ENCODE data around the gene TCF3. TPM values are rescaled to one million over a fixed set of nuclear protein-coding genes. Genes with fewer than 3 reads are reported as not detected.
"Not testable (repeated sequence)": the region's sequence is repeated elsewhere in the genome, so short reads cannot be mapped to it uniquely, and the experiment has no call there.

The TCF3 gene
- total RNA-seq, 2 experiments from 2014 or later, result 518 to 811 TPM

GRCh38 chr19:1699998-1700732, 47.8 kb upstream of the TCF3 start:
- H3K27ac ChIP-seq (ENCODE audit: low read depth, low read length, poor library complexity, severe bottlenecking), result no peak overlapping the region
- H3K36me3 ChIP-seq (ENCODE audit: insufficient read depth, low read length), result no peaks in the 10 kb centered on the region
- no peaks in the 10 kb centered on the region for H4K20me1 ChIP-seq (ENCODE audit: insufficient read depth, low read length)
- TF ChIP-seq EZH2phosphoT487 (IDR thresholded peaks at IDR 0.05; ENCODE audit: borderline replicate concordance, low read depth, low read length), result no peak
- TF ChIP-seq, protein P1, sequence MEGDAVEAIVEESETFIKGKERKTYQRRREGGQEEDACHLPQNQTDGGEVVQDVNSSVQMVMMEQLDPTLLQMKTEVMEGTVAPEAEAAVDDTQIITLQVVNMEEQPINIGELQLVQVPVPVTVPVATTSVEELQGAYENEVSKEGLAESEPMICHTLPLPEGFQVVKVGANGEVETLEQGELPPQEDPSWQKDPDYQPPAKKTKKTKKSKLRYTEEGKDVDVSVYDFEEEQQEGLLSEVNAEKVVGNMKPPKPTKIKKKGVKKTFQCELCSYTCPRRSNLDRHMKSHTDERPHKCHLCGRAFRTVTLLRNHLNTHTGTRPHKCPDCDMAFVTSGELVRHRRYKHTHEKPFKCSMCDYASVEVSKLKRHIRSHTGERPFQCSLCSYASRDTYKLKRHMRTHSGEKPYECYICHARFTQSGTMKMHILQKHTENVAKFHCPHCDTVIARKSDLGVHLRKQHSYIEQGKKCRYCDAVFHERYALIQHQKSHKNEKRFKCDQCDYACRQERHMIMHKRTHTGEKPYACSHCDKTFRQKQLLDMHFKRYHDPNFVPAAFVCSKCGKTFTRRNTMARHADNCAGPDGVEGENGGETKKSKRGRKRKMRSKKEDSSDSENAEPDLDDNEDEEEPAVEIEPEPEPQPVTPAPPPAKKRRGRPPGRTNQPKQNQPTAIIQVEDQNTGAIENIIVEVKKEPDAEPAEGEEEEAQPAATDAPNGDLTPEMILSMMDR (conservative IDR thresholded peaks at IDR 0.05; ENCODE audit: low read length), result no peak
- H3K4me1 ChIP-seq (ENCODE audit: insufficient read depth, low read length, poor library complexity, severe bottlenecking), result no peaks in the 10 kb centered on the region
- no peak overlapping the region for H3K4me3 ChIP-seq (ENCODE audit: low read depth, low read length, poor library complexity, severe bottlenecking)
- DNase-seq (ENCODE audit: low spot score), result no peak
- POLR2A ChIA-PET, result no interaction called here
- no TSS peak for BruUV-seq (replicated peaks)
- H3K9me2 ChIP-seq (ENCODE audit: insufficient read depth, low read length), result no peaks in the 10 kb centered on the region
- H3K9me3 ChIP-seq (ENCODE audit: low read length), result 0 out of 2 replicates have a peak, but pooled peaks cover 3% of the 10 kb centered on the region
- intact Hi-C loops (cut with micrococcal nuclease; ENCODE audit: unreplicated experiment), result no loop called here
- CTCF ChIA-PET (ENCODE audit: unreplicated experiment), result no interaction called here
- H2AFZ ChIP-seq (ENCODE audit: low read length), result no peak overlapping the region
- H3K79me2 ChIP-seq (ENCODE audit: insufficient read depth, low read depth, low read length), result no peaks in the 10 kb centered on the region
- no peak overlapping the region for H3K4me2 ChIP-seq (ENCODE audit: low read length)

DNA sequence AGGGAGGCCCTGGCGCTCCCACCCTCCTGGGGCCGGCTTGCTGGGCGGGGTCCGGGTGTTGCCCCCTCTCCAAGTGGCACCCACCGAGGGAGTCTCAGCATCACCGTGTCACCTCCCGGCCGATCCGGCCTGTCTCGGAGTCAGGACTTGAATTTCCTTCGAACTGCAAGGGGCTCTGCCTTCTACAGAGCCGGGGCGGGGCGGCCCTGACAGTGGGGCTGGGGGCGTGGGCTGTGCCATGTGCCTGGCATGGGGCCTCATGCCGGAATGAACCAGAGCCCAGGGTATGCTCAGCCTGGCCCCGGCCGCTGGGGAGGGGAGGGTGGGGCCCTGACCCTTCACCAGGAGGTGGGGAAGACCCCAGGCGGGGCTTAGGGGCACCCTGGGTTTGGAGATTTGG, 47.0 kb upstream of the TCF3 start:
- H3K4me2 ChIP-seq (ENCODE audit: low read length), result no peak overlapping the region
- H3K9me2 ChIP-seq (ENCODE audit: insufficient read depth, low read length), result no peaks in the 10 kb centered on the region
- intact Hi-C loops (cut with micrococcal nuclease; ENCODE audit: unreplicated experiment), result no loop called here
- no TSS peak for BruUV-seq (replicated peaks)
- no peak overlapping the region for H3K27ac ChIP-seq (ENCODE audit: low read depth, low read length, poor library complexity, severe bottlenecking)
- no peaks in the 10 kb centered on the region for H3K4me1 ChIP-seq (ENCODE audit: insufficient read depth, low read length, poor library complexity, severe bottlenecking)
- ChIA-PET POLR2A (no interaction called here), CTCF (ENCODE audit: unreplicated experiment) (no interaction called here)
- no peaks in the 10 kb centered on the region for H3K36me3 ChIP-seq (ENCODE audit: insufficient read depth, low read length)
- H2AFZ ChIP-seq (ENCODE audit: low read length), result no peak overlapping the region
- H3K79me2 ChIP-seq (ENCODE audit: insufficient read depth, low read depth, low read length), result no peaks in the 10 kb centered on the region
- no peak for DNase-seq (ENCODE audit: low spot score)
- H3K9me3 ChIP-seq (ENCODE audit: low read length), result 0 out of 2 replicates have a peak, but pooled peaks cover 8% of the 10 kb centered on the region
- H3K4me3 ChIP-seq (ENCODE audit: low read depth, low read length, poor library complexity, severe bottlenecking), result no peak overlapping the region
- TF ChIP-seq, protein P1 (conservative IDR thresholded peaks at IDR 0.05; ENCODE audit: low read length), result no peak
- TF ChIP-seq EZH2phosphoT487 (IDR thresholded peaks at IDR 0.05; ENCODE audit: borderline replicate concordance, low read depth, low read length), result no peak
- H4K20me1 ChIP-seq (ENCODE audit: insufficient read depth, low read length), result no peaks in the 10 kb centered on the region

- POLR2A ChIA-PET, result no interaction called here
- no peak overlapping the region for H2AFZ ChIP-seq (ENCODE audit: low read length)
- no peaks in the 10 kb centered on the region for H3K9me2 ChIP-seq (ENCODE audit: insufficient read depth, low read length)
- no peak overlapping the region for H3K4me3 ChIP-seq (ENCODE audit: low read depth, low read length, poor library complexity, severe bottlenecking)
- DNase-seq (ENCODE audit: low spot score), result no peak
- intact Hi-C loops (cut with micrococcal nuclease; ENCODE audit: unreplicated experiment), result no loop called here
- no TSS peak for BruUV-seq (replicated peaks)
- no peak overlapping the region for H3K27ac ChIP-seq (ENCODE audit: low read depth, low read length, poor library complexity, severe bottlenecking)
- H3K36me3 ChIP-seq (ENCODE audit: insufficient read depth, low read length), result no peaks in the 10 kb centered on the region
- H3K79me2 ChIP-seq (ENCODE audit: insufficient read depth, low read depth, low read length), result no peaks in the 10 kb centered on the region
- H3K4me1 ChIP-seq (ENCODE audit: insufficient read depth, low read length, poor library complexity, severe bottlenecking), result no peaks in the 10 kb centered on the region
- H3K4me2 ChIP-seq (ENCODE audit: low read length), result no peak overlapping the region
- CTCF ChIA-PET (ENCODE audit: unreplicated experiment), result no interaction called here
- 0 out of 2 replicates have a peak, but pooled peaks cover 7% of the 10 kb centered on the region for H3K9me3 ChIP-seq (ENCODE audit: low read length)
- TF ChIP-seq, protein P1 (conservative IDR thresholded peaks at IDR 0.05; ENCODE audit: low read length), result no peak
- TF ChIP-seq EZH2phosphoT487 (IDR thresholded peaks at IDR 0.05; ENCODE audit: borderline replicate concordance, low read depth, low read length), result no peak
- no peaks in the 10 kb centered on the region for H4K20me1 ChIP-seq (ENCODE audit: insufficient read depth, low read length)
These were observed 46.2 kb upstream of the TCF3 start for GRCh38 chr19:1698636-1699035.

GRCh38 chr19:1695481-1695880, 43.1 kb upstream of the TCF3 start:
- intact Hi-C loops (cut with micrococcal nuclease; ENCODE audit: unreplicated experiment); BruUV-seq (replicated peaks); H3K9me2 ChIP-seq (ENCODE audit: insufficient read depth, low read length); H3K4me2 ChIP-seq (ENCODE audit: low read length); CTCF ChIA-PET (ENCODE audit: unreplicated experiment); H3K27ac ChIP-seq (ENCODE audit: low read depth, low read length, poor library complexity, severe bottlenecking); DNase-seq (ENCODE audit: low spot score); H4K20me1 ChIP-seq (ENCODE audit: insufficient read depth, low read length); H3K9me3 ChIP-seq (ENCODE audit: low read length); H3K4me3 ChIP-seq (ENCODE audit: low read depth, low read length, poor library complexity, severe bottlenecking); H3K4me1 ChIP-seq (ENCODE audit: insufficient read depth, low read length, poor library complexity, severe bottlenecking); H2AFZ ChIP-seq (ENCODE audit: low read length); POLR2A ChIA-PET; H3K36me3 ChIP-seq (ENCODE audit: insufficient read depth, low read length); H3K79me2 ChIP-seq (ENCODE audit: insufficient read depth, low read depth, low read length): not testable (repeated sequence)
